ENCODE measurements around the gene SPRY4.
"Not testable (repeated sequence)": the region's sequence is repeated elsewhere in the genome, so short reads cannot be mapped to it uniquely, and the experiment has no call there.

The SPRY4 gene

GRCh38 chr5:142315096-142315900 lies 9.5 kb downstream of the SPRY4 start:
- DNase-seq (ENCODE audit: low read depth in 1 of 2, low spot score in 1 of 2) = no peak

GRCh38 chr5:142314606-142315005 lies 10.2 kb downstream of the SPRY4 start:
- DNase-seq (ENCODE audit: low read depth in 1 of 2, low spot score in 1 of 2) = no peak

- no peak for DNase-seq (ENCODE audit: low read depth in 1 of 2, low spot score in 1 of 2)
Measured at GRCh38 chr5:142314109-142314508, 10.7 kb downstream of the SPRY4 start.

GRCh38 chr5:142313682-142314081 lies 11.1 kb downstream of the SPRY4 start:
- DNase-seq (ENCODE audit: low read depth in 1 of 2, low spot score in 1 of 2) = no peak

GRCh38 chr5:142313275-142313674 lies 11.5 kb downstream of the SPRY4 start:
- DNase-seq (ENCODE audit: low read depth in 1 of 2, low spot score in 1 of 2) = no peak

- DNase-seq (ENCODE audit: low read depth in 1 of 2, low spot score in 1 of 2) = no peak
Measured at GRCh38 chr5:142312399-142312798, 12.4 kb downstream of the SPRY4 start.

- DNase-seq (ENCODE audit: low read depth in 1 of 2, low spot score in 1 of 2) = no peak
Measured at GRCh38 chr5:142311725-142312124, 13.1 kb downstream of the SPRY4 start.

- no peak for DNase-seq (ENCODE audit: low read depth in 1 of 2, low spot score in 1 of 2)
Measured at GRCh38 chr5:142310803-142311202, 14.0 kb downstream of the SPRY4 start.

GRCh38 chr5:142309747-142310318 lies 15.0 kb downstream of the SPRY4 start:
- DNase-seq (ENCODE audit: low read depth in 1 of 2, low spot score in 1 of 2) = no peak

- DNase-seq (ENCODE audit: low read depth in 1 of 2, low spot score in 1 of 2) = no peak
Measured at GRCh38 chr5:142308358-142308757, 16.5 kb downstream of the SPRY4 start.

GRCh38 chr5:142307146-142307890 lies 17.5 kb downstream of the SPRY4 start:
- no peak for DNase-seq (ENCODE audit: low read depth in 1 of 2, low spot score in 1 of 2)

- no peak for DNase-seq (ENCODE audit: low read depth in 1 of 2, low spot score in 1 of 2)
Measured at GRCh38 chr5:142306077-142306502, 18.7 kb downstream of the SPRY4 start.

GRCh38 chr5:142305211-142305610 lies 19.6 kb downstream of the SPRY4 start:
- no peak for DNase-seq (ENCODE audit: low read depth in 1 of 2, low spot score in 1 of 2)

GRCh38 chr5:142304013-142304701 lies 20.7 kb downstream of the SPRY4 start:
- DNase-seq (ENCODE audit: low read depth in 1 of 2, low spot score in 1 of 2) = no peak

- no peak for DNase-seq (ENCODE audit: low read depth in 1 of 2, low spot score in 1 of 2)
Measured at GRCh38 chr5:142303565-142303964, 21.3 kb downstream of the SPRY4 start.

GRCh38 chr5:142301540-142301939 lies 23.3 kb downstream of the SPRY4 start:
- no peak for DNase-seq (ENCODE audit: low read depth in 1 of 2, low spot score in 1 of 2)

- DNase-seq (ENCODE audit: low read depth in 1 of 2, low spot score in 1 of 2) = no peak
Measured at GRCh38 chr5:142300677-142301076, 24.1 kb downstream of the SPRY4 start.

GRCh38 chr5:142298789-142299188 lies 26.0 kb downstream of the SPRY4 start:
- no peak for DNase-seq (ENCODE audit: low read depth in 1 of 2, low spot score in 1 of 2)

GRCh38 chr5:142297786-142298185 lies 27.0 kb downstream of the SPRY4 start:
- DNase-seq (ENCODE audit: low read depth in 1 of 2, low spot score in 1 of 2) = not testable (repeated sequence)

- no peak for DNase-seq (ENCODE audit: low read depth in 1 of 2, low spot score in 1 of 2)
Measured at GRCh38 chr5:142296914-142297417, 27.9 kb downstream of the SPRY4 start.
